IMR-90 (cell line): ENCODE data around the gene FRYL. TPM values are rescaled to one million over a fixed set of nuclear protein-coding genes. Genes with fewer than 3 reads are reported as not detected.

Source experiments
- ATAC-seq: fragments of 200-7000 bp; cut with Tn5 transposase; 2 replicates; pipeline ENCODE4 v1.9.1; 2020; ENCODE audit warnings: low read depth, mild to moderate bottlenecking, moderate library complexity
- BruUV-seq: library from RNA; stranded (reverse); fragments of 400-500 nt; replicated peaks from 2 replicates; lab custom pipeline; 2021; lab: Mats Ljungman, UMichigan
- CTCF ChIA-PET: fragments of 300-600 bp; formaldehyde crosslinking; extraction: SDS; loops from one replicate; lab custom pipeline; 2021; ENCODE audit warnings: antibody characterized with exemption; lab: Yijun Ruan, JAX
- POLR2A ChIA-PET: fragments of 300-600 bp; sonication (Branson Sonifier 250); formaldehyde crosslinking; loops from one replicate; lab custom pipeline; 2022; ENCODE audit warnings: antibody characterized with exemption; ENCODE audit not compliant: unreplicated experiment; lab: Charles Lee
- DNase-seq: peaks from one replicate; pipeline ENCODE4 v3.0.0; 2013
- H2AFZ ChIP-seq: replicated peaks from 2 replicates; pipeline ENCODE3; 2013; ENCODE audit warnings: low read length, mild to moderate bottlenecking; ENCODE audit not compliant: poor library complexity
- H2AK5ac ChIP-seq: 2 replicates; pipeline ENCODE4 v1.6.1; 2013; ENCODE audit warnings: low read depth, low read length, inconsistent platforms
- H2AK9ac ChIP-seq: replicated peaks from 2 replicates; pipeline ENCODE3; 2013; ENCODE audit warnings: mild to moderate bottlenecking, low read depth, low read length, moderate library complexity; ENCODE audit not compliant: poor library complexity
- H2BK120ac ChIP-seq: 2 replicates; pipeline ENCODE4 v1.6.1; 2013; ENCODE audit warnings: low read depth, low read length, inconsistent platforms
- H2BK15ac ChIP-seq: 3 replicates; pipeline ENCODE4 v1.6.1; 2013; ENCODE audit warnings: low read depth, low read length, inconsistent platforms
- H2BK20ac ChIP-seq: 2 replicates; pipeline ENCODE4 v1.6.1; 2013; ENCODE audit warnings: low read depth, mild to moderate bottlenecking, inconsistent platforms, low read length, moderate library complexity
- H2BK5ac ChIP-seq: 2 replicates; pipeline ENCODE4 v1.6.1; 2013; ENCODE audit warnings: mild to moderate bottlenecking, low read depth, low read length, inconsistent platforms; ENCODE audit not compliant: poor library complexity, severe bottlenecking
- H3K14ac ChIP-seq: replicated peaks from 2 replicates; pipeline ENCODE4 v1.6.1; 2013; ENCODE audit warnings: low read depth, low read length, inconsistent platforms
- H3K18ac ChIP-seq: 2 replicates; pipeline ENCODE4 v1.6.1; 2013; ENCODE audit warnings: low read depth, low read length, control low read depth
- H3K23ac ChIP-seq: 2 replicates; pipeline ENCODE4 v1.6.1; 2013; ENCODE audit warnings: low read depth, low read length, inconsistent platforms
- H3K27ac ChIP-seq: 2 replicates; pipeline ENCODE4 v1.5.1; 2013; ENCODE audit warnings: mild to moderate bottlenecking, control low read depth, low read length; ENCODE audit not compliant: insufficient read depth
- H3K27me3 ChIP-seq: 2 replicates; pipeline ENCODE4 v1.6.1; 2013; ENCODE audit warnings: low read length; ENCODE audit not compliant: control insufficient read depth, insufficient read depth
- H3K36me3 ChIP-seq: 2 replicates; pipeline ENCODE4 v1.6.1; 2013; ENCODE audit warnings: low read length, mixed read lengths; ENCODE audit not compliant: control insufficient read depth, insufficient read depth
- H3K4ac ChIP-seq: 2 replicates; pipeline ENCODE4 v1.6.1; 2013; ENCODE audit warnings: low read depth, low read length, inconsistent platforms
- H3K4me1 ChIP-seq: 2 replicates; pipeline ENCODE4 v1.6.1; 2013; ENCODE audit warnings: low read length, mixed read lengths; ENCODE audit not compliant: control insufficient read depth, insufficient read depth
- H3K4me2 ChIP-seq: 2 replicates; pipeline ENCODE4 v1.6.1; 2013; ENCODE audit warnings: low read depth, mild to moderate bottlenecking, control low read depth, low read length, moderate library complexity
- H3K4me3 ChIP-seq: 2 replicates; pipeline ENCODE4 v1.5.1; 2013; ENCODE audit warnings: low read depth, mild to moderate bottlenecking, control low read depth, low read length, moderate library complexity; ENCODE audit not compliant: insufficient read depth
- H3K56ac ChIP-seq: 2 replicates; pipeline ENCODE4 v1.6.1; 2013; ENCODE audit warnings: low read length, inconsistent platforms; ENCODE audit not compliant: insufficient read depth; ENCODE audit errors: extremely low read depth
- H3K79me1 ChIP-seq, 2 experiments: 2 replicates each; pipeline ENCODE4 v1.6.1; 2013; ENCODE audit warnings: low read length in 2 of 2, inconsistent platforms in 1 of 2, low read depth in 1 of 2
- H3K9ac ChIP-seq: 2 replicates; pipeline ENCODE4 v1.6.1; 2013; ENCODE audit warnings: low read depth, low read length, control low read depth
- H3K9me1 ChIP-seq: 2 replicates; pipeline ENCODE4 v1.6.1; 2013; ENCODE audit warnings: low read length, inconsistent platforms; ENCODE audit not compliant: insufficient read depth
- H3K9me3 ChIP-seq: 2 replicates; pipeline ENCODE4 v1.6.1; 2013; ENCODE audit warnings: low read length; ENCODE audit not compliant: control insufficient read depth, insufficient read depth
- H4K20me1 ChIP-seq: 2 replicates; pipeline ENCODE4 v1.6.1; 2013; ENCODE audit warnings: low read length, inconsistent platforms; ENCODE audit not compliant: insufficient read depth
- H4K5ac ChIP-seq: 2 replicates; pipeline ENCODE4 v1.6.1; 2013; ENCODE audit warnings: mild to moderate bottlenecking, low read depth, low read length, control low read depth
- H4K8ac ChIP-seq, 2 experiments: 2 replicates each; pipeline ENCODE4 v1.6.1; 2013; ENCODE audit warnings: low read depth in 2 of 2, low read length in 2 of 2, control low read depth in 1 of 2, inconsistent platforms in 1 of 2
- H4K91ac ChIP-seq: 2 replicates; pipeline ENCODE4 v1.6.1; 2013; ENCODE audit warnings: low read depth, low read length, inconsistent platforms; ENCODE audit not compliant: insufficient read depth
- BHLHE40 ChIP-seq: fragments of 150-350 bp; IDR thresholded peaks from 2 replicates; pipeline ENCODE4 v1.6.1; 2016; ENCODE audit warnings: mild to moderate bottlenecking, low read depth, low read length
- CEBPB ChIP-seq: IDR thresholded peaks from 2 replicates; pipeline ENCODE4 v1.6.1; 2012; ENCODE audit warnings: low read depth, low read length, improper control_type of control experiment
- CHD1 ChIP-seq: IDR thresholded peaks from 2 replicates; pipeline ENCODE4 v1.6.1; 2012; ENCODE audit warnings: low read depth, low read length, improper control_type of control experiment
- CTCF ChIP-seq: conservative IDR thresholded peaks from 2 replicates; pipeline ENCODE4 v1.5.1; 2012; ENCODE audit warnings: mild to moderate bottlenecking, low read depth, low read length, improper control_type of control experiment
- ELK1 ChIP-seq: fragments of 150-350 bp; IDR thresholded peaks from 2 replicates; pipeline ENCODE4 v1.6.1; 2016; ENCODE audit warnings: low read depth, mild to moderate bottlenecking, low read length, moderate library complexity, borderline replicate concordance
- FOS ChIP-seq: fragments of 150-350 bp; IDR thresholded peaks from 2 replicates; pipeline ENCODE4 v1.6.1; 2016; ENCODE audit warnings: low read depth, low read length
- MAFK ChIP-seq: IDR thresholded peaks from 2 replicates; pipeline ENCODE4 v1.6.1; 2012; ENCODE audit warnings: low read depth, low read length, improper control_type of control experiment
- MAZ ChIP-seq: IDR thresholded peaks from 2 replicates; pipeline ENCODE4 v1.6.1; 2012; ENCODE audit warnings: low read depth, mild to moderate bottlenecking, low read length, improper control_type of control experiment, moderate library complexity, borderline replicate concordance
- MXI1 ChIP-seq: IDR thresholded peaks from 2 replicates; pipeline ENCODE4 v1.6.1; 2012; ENCODE audit warnings: low read depth, mild to moderate bottlenecking, low read length, moderate library complexity, borderline replicate concordance
- NFE2L2 ChIP-seq: fragments of 150-350 bp; IDR thresholded peaks from 2 replicates; pipeline ENCODE4 v1.6.1; 2016; ENCODE audit warnings: low read depth, mild to moderate bottlenecking, low read length
- POLR2A ChIP-seq: IDR thresholded peaks from 2 replicates; pipeline ENCODE4 v1.6.1; 2012; ENCODE audit warnings: mild to moderate bottlenecking, low read depth, low read length
- RAD21 ChIP-seq: IDR thresholded peaks from 2 replicates; pipeline ENCODE4 v1.6.1; 2012; ENCODE audit warnings: low read length, improper control_type of control experiment
- RCOR1 ChIP-seq: IDR thresholded peaks from 2 replicates; pipeline ENCODE4 v1.6.1; 2012; ENCODE audit warnings: mild to moderate bottlenecking, low read length, improper control_type of control experiment; ENCODE audit not compliant: insufficient replicate concordance
- RFX5 ChIP-seq: IDR thresholded peaks from 2 replicates; pipeline ENCODE4 v1.8.0; 2012; ENCODE audit warnings: low read depth, mild to moderate bottlenecking, low read length, moderate library complexity
- SMC3 ChIP-seq: fragments of 150-350 bp; IDR thresholded peaks from 2 replicates; pipeline ENCODE4 v1.6.1; 2016; ENCODE audit warnings: low read depth, mild to moderate bottlenecking, antibody characterized with exemption, low read length, moderate library complexity
- USF2 ChIP-seq: fragments of 150-350 bp; IDR thresholded peaks from 2 replicates; pipeline ENCODE4 v1.6.1; 2017; ENCODE audit warnings: mild to moderate bottlenecking, antibody characterized with exemption, low read length, low read depth
- WGBS, 2 experiments: methylation state at CpG; one replicate each; pipeline versions ENCODE4 v1.1.5 to v1.1.7; 2013; ENCODE audit warnings: missing lambda C conversion rate in 2 of 2; ENCODE audit not compliant: insufficient read length in 1 of 2; ENCODE audit errors: extremely low coverage in 2 of 2; 5-methylcytosine and 5-hydroxymethylcytosine counted together
- dilution Hi-C: fragments of 300-500 bp; cut with HindIII; formaldehyde crosslinking; loops from one replicate; pipeline ENCODE4 v1.14.3; 2018; ENCODE audit warnings: low sequenced_read_pairs; ENCODE audit not compliant: unreplicated experiment
- in situ Hi-C: fragments of 300-500 bp; cut with MboI; formaldehyde crosslinking; loops from 3 replicates; pipeline ENCODE4 v1.14.3; 2019; ENCODE audit warnings: low sequenced_read_pairs, inconsistent platforms, mixed read lengths
- intact Hi-C: fragments of 100-400 bp; cut with micrococcal nuclease; formaldehyde crosslinking; loops from 2 replicates; pipeline ENCODE4 v1.10.0; 2022
- polyA plus RNA-seq, 3 experiments: library from polyadenylated mRNA; depleted of rRNA; stranded (reverse); fragments of >200 nt; gene quantifications; 2 replicates each; pipeline ENCODE4 v1.2.3, GENCODE V29; 2012; ENCODE audit warnings: low replicate concordance in 1 of 3
- total RNA-seq: library from RNA; depleted of rRNA; stranded (reverse); fragments of >200 nt; gene quantifications from 2 replicates; pipeline ENCODE4 v1.2.3, GENCODE V29; 2012

Gene FRYL
- total and polyA plus RNA-seq, 2 of the 4 experiments (the other 2 are of a cell fraction): 9.9 to 77.4 TPM

DNA sequence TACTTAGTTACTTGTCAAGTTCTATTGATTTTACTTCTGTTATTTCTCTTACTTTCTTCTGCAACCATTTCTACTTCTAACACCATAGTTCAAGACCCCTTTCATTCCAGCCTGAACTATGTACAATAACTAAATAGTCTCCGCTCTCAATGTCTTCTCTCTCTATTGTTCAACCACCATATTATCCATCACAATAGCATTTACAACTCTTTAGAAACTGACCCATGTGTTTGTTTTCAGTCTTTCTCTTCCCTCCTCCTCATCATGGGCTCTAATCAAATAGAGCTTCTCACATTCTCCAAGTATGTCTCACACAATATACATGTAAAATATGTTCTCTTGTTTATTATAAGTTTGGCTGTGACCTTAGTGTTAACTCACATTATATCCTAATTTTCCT lies 146.4 kb downstream of the FRYL start:
- Histone ChIP-seq H3K9ac (no peak overlapping the region), H2BK20ac (no peak overlapping the region), H3K79me1 (peaks cover 23 to 41% of the 10 kb centered on the region in 2 experiments), H3K4me3 (no peak overlapping the region), H2BK120ac (no peak overlapping the region), H2AK9ac (no peak overlapping the region), H3K56ac (no peak overlapping the region), H2BK15ac (no peak overlapping the region), H2BK5ac (no peak overlapping the region), H3K23ac (no peak overlapping the region), H2AFZ (no peak overlapping the region), H3K27ac (no peak overlapping the region), H4K20me1 (peaks cover 4% of the 10 kb centered on the region; the same call in 1 of the 2 replicates), H3K27me3 (no peaks in the 10 kb centered on the region), H3K9me1 (peaks cover 9% of the 10 kb centered on the region), H3K4me1 (peaks cover 7% of the 10 kb centered on the region), H4K8ac (no peak overlapping the region), H3K4ac (no peak overlapping the region), H2AK5ac (no peak overlapping the region), H3K9me3 (no peaks in the 10 kb centered on the region), H4K91ac (no peak overlapping the region), H3K14ac (no peak overlapping the region), H3K36me3 (no peaks in the 10 kb centered on the region), H3K18ac (no peak overlapping the region), H4K5ac (no peak overlapping the region), H3K4me2 (no peak overlapping the region)
- DNase-seq (peak; percentile 7), ATAC-seq (peak; percentile 57)
- POLR2A ChIA-PET: no interaction called here
- TF ChIP-seq CHD1 (no peak), CEBPB (no peak), BHLHE40 (no peak), NFE2L2 (no peak), MXI1 (no peak), CTCF (no peak), ELK1 (no peak), FOS (no peak), RAD21 (no peak), SMC3 (no peak), MAZ (no peak), RFX5 (no peak), RCOR1 (no peak), POLR2A (no peak), MAFK (no peak), USF2 (no peak)
- CTCF ChIA-PET: no interaction called here
- dilution Hi-C loops (no loop called here), intact Hi-C loops (no loop called here), in situ Hi-C loops (no loop called here)
- 100% methylated on average over 1 of the region's 1 CpG; no CpG with 5 or more reads in 1 of the 2 experiments for WGBS, 2 experiments
- no TSS peak for BruUV-seq
